ENCODE data around the gene OCEL1.

- TF ChIP-seq, protein P1, sequence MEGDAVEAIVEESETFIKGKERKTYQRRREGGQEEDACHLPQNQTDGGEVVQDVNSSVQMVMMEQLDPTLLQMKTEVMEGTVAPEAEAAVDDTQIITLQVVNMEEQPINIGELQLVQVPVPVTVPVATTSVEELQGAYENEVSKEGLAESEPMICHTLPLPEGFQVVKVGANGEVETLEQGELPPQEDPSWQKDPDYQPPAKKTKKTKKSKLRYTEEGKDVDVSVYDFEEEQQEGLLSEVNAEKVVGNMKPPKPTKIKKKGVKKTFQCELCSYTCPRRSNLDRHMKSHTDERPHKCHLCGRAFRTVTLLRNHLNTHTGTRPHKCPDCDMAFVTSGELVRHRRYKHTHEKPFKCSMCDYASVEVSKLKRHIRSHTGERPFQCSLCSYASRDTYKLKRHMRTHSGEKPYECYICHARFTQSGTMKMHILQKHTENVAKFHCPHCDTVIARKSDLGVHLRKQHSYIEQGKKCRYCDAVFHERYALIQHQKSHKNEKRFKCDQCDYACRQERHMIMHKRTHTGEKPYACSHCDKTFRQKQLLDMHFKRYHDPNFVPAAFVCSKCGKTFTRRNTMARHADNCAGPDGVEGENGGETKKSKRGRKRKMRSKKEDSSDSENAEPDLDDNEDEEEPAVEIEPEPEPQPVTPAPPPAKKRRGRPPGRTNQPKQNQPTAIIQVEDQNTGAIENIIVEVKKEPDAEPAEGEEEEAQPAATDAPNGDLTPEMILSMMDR (IDR thresholded peaks at IDR 0.05), result no peak
- no peak for TF ChIP-seq POLR2A (IDR thresholded peaks at IDR 0.05)
These were observed 24.0 kb downstream of the OCEL1 start for GRCh38 chr19:17249887-17250548.
